Measurements from ENCODE around the gene SMYD3.
"Not testable (repeated sequence)": the region's sequence is repeated elsewhere in the genome, so short reads cannot be mapped to it uniquely, and the experiment has no call there.

SMYD3 gene

GRCh38 chr1:245740336-245740735 is 766.7 kb downstream of the SMYD3 start:
- H3K4me3 Mint-ChIP-seq; H3K4me1 Mint-ChIP-seq (ENCODE audit: low read depth); H3K36me3 Mint-ChIP-seq (ENCODE audit: low read depth); H3K27me3 Mint-ChIP-seq (ENCODE audit: low read depth); H3K27ac Mint-ChIP-seq; H3K9me3 Mint-ChIP-seq: not testable (repeated sequence)

DNA sequence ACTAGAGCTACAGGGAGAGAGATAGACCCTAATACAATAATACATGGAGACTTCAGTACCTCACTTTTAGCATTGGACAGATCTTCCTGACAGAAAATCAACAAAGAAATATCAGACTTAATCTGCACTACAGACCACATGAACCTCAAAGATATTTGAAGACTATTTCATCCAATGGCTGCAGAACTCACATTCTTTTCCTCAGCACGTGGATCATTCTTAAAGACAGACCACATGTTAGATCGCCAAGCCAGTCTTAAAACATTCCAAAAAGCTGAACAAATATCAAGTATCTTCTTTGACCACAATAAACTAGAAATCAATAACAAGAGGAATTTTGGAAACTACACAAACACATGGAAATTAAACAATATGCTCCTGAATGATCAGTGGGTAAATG is 776.3 kb downstream of the SMYD3 start:
- Mint-ChIP-seq H3K9me3 (peaks cover 13% of the 10 kb centered on the region), H3K4me3 (no peak overlapping the region), H3K36me3 (ENCODE audit: low read depth) (no peaks in the 10 kb centered on the region), H3K4me1 (ENCODE audit: low read depth) (no peaks in the 10 kb centered on the region), H3K27ac (no peak overlapping the region), H3K27me3 (ENCODE audit: low read depth) (no peaks in the 10 kb centered on the region)

- not testable (repeated sequence) for H3K27ac Mint-ChIP-seq; H3K4me1 Mint-ChIP-seq (ENCODE audit: low read depth); H3K36me3 Mint-ChIP-seq (ENCODE audit: low read depth); H3K4me3 Mint-ChIP-seq; H3K27me3 Mint-ChIP-seq (ENCODE audit: low read depth)
- peaks cover 18% of the 10 kb centered on the region for H3K9me3 Mint-ChIP-seq
Measured at GRCh38 chr1:245728035-245728434, 779.0 kb downstream of the SMYD3 start.

DNA sequence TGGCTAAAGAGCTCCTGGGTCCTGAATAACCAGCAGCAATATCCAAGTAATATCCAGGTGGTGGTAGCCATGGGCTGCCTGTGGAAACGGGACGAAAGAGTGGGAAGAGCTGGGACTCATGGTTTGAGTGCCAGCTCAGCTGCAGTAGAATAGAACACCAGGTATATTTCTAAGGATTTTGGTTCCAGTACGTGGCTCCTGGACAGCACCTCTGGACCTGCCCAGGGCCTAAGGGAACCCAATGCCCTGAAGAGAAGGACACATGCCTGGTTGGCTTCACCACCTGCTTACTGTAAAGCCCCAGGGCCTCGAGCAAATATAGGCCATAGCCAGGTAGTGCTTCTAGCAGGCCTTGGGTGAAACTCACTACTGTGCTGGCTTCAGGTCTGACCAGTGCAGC is 785.6 kb downstream of the SMYD3 start:
- no peaks in the 10 kb centered on the region for H3K27me3 Mint-ChIP-seq (ENCODE audit: low read depth)

GRCh38 chr1:245718951-245719350 is 788.1 kb downstream of the SMYD3 start:
- no peak overlapping the region for H3K4me3 Mint-ChIP-seq
- H3K27me3 Mint-ChIP-seq (ENCODE audit: low read depth), result no peaks in the 10 kb centered on the region
- no peaks in the 10 kb centered on the region for H3K4me1 Mint-ChIP-seq (ENCODE audit: low read depth)
- H3K36me3 Mint-ChIP-seq (ENCODE audit: low read depth), result no peaks in the 10 kb centered on the region
- H3K9me3 Mint-ChIP-seq, result peaks cover 4% of the 10 kb centered on the region
- H3K27ac Mint-ChIP-seq, result no peak overlapping the region

More for the DNA sequence above, 785.6 kb downstream of the SMYD3 start:
- Mint-ChIP-seq H3K36me3 (ENCODE audit: low read depth) (no peaks in the 10 kb centered on the region), H3K4me1 (ENCODE audit: low read depth) (no peaks in the 10 kb centered on the region), H3K4me3 (no peak overlapping the region), H3K9me3 (peaks cover 15% of the 10 kb centered on the region), H3K27ac (no peak overlapping the region)

DNA sequence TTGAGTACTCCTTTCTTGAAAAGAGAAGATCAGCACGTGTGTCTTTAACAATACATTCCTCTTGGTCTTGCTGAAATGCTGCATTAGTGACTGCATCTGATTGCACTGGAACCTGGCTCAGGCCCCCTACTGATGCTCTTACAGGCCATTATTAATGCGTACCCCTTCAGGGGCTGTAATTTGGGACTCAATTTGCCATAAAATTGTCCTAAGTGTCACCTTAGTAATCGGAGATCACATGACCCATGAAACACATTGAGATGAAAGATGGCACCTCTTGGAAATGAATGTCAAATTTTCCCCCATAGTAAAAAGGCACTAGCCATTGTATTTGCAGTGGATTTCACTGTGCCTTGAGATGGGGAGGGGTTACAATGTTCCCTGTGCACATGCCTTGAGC is 789.0 kb downstream of the SMYD3 start:
- Mint-ChIP-seq H3K4me3 (no peak overlapping the region), H3K27me3 (ENCODE audit: low read depth) (no peaks in the 10 kb centered on the region), H3K4me1 (ENCODE audit: low read depth) (no peaks in the 10 kb centered on the region), H3K36me3 (ENCODE audit: low read depth) (no peaks in the 10 kb centered on the region), H3K27ac (no peak overlapping the region), H3K9me3 (peaks cover 4% of the 10 kb centered on the region)

DNA sequence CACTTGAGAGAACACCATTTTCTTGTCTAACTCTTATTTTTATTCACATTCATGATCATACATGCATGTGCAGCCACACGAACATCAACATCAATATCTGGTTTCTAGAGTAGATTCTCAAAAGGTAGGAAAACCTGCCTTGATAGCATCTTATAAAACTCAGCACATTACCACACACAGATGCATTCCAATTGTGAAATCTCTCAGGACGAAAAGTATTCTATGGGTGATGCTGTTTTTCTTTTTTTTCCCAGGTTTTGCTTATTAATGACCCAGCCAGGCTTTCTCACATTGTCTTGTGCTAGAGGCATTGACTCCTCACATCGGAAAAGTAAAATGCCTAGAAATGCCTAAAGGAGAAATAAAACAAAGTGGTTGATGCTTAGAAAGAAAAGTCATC is 789.5 kb downstream of the SMYD3 start:
- Mint-ChIP-seq H3K4me3 (no peak overlapping the region), H3K27me3 (ENCODE audit: low read depth) (no peaks in the 10 kb centered on the region), H3K36me3 (ENCODE audit: low read depth) (no peaks in the 10 kb centered on the region), H3K9me3 (peaks cover 4% of the 10 kb centered on the region), H3K27ac (no peak overlapping the region), H3K4me1 (ENCODE audit: low read depth) (no peaks in the 10 kb centered on the region)

DNA sequence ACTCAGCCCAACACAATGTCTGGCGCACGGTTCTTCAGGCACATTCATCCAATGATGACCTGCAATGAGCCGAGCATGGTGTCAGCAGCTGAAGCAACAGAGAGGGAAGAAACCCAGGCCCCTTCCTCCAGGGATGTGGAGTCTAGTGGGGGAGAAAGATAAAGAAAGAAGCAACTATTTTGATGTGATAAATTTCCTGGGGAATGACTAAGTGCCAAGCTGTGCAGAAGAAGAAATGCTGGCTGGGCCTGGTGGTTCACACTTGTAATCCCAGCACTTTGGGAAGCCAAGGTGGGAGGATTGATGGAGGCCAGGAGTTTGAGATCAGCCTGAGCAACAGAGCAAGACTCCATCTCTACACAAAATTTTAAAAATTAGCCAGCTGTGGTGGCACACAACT is 790.5 kb downstream of the SMYD3 start:
- no peaks in the 10 kb centered on the region for H3K27me3 Mint-ChIP-seq (ENCODE audit: low read depth)
- H3K27ac Mint-ChIP-seq, result no peak overlapping the region

DNA sequence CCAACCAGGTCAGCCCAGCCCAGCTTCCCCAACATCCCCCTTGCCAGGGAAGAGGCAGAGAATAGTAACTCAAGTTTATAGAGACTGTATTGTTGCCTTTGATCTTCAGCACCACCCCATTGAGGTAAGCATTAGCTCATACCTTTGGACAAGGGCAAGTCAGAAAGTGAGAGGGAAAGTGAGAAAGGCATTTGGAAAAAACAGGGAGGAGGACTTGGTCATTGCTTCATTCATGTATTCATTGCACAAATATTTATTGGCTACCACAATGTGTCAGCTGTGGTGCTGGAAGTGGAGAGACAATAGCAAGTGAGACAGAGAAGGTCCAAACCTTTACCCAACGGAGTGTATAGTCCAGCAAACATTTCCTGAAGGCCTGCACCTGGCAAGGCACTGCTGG is 791.1 kb downstream of the SMYD3 start:
- Mint-ChIP-seq H3K27ac (no peak overlapping the region), H3K27me3 (ENCODE audit: low read depth) (no peaks in the 10 kb centered on the region), H3K4me3 (no peak overlapping the region), H3K36me3 (ENCODE audit: low read depth) (no peaks in the 10 kb centered on the region), H3K4me1 (ENCODE audit: low read depth) (no peaks in the 10 kb centered on the region), H3K9me3 (peaks cover 4% of the 10 kb centered on the region)

More for the DNA sequence above, 790.5 kb downstream of the SMYD3 start:
- Mint-ChIP-seq H3K36me3 (ENCODE audit: low read depth) (no peaks in the 10 kb centered on the region), H3K9me3 (peaks cover 4% of the 10 kb centered on the region), H3K4me1 (ENCODE audit: low read depth) (no peaks in the 10 kb centered on the region), H3K4me3 (no peak overlapping the region)

GRCh38 chr1:245715291-245715701 is 791.8 kb downstream of the SMYD3 start:
- no peak overlapping the region for H3K4me3 Mint-ChIP-seq
- no peaks in the 10 kb centered on the region for H3K4me1 Mint-ChIP-seq (ENCODE audit: low read depth)
- peaks cover 4% of the 10 kb centered on the region for H3K9me3 Mint-ChIP-seq
- no peak overlapping the region for H3K27ac Mint-ChIP-seq
- H3K27me3 Mint-ChIP-seq (ENCODE audit: low read depth), result no peaks in the 10 kb centered on the region
- no peaks in the 10 kb centered on the region for H3K36me3 Mint-ChIP-seq (ENCODE audit: low read depth)

DNA sequence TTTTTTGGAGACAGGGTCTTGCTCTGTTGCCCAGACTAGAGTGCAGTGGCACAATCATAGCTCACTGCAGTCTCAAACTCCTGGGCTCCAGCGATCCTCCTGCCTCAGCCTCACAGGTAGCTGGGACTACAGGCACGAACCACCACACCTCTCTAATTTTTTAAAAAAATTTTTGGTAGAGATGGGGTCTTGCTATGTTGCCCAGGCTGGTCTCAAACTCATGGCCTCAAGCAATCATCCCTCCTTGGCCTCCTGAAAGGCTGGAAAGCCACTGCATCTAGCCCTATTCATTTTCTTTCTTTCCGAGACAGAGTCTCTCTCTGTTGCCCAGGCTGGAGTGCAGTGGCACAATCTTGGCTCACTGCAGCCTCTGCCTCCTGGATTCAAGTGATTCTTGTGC is 793.1 kb downstream of the SMYD3 start:
- not testable (repeated sequence) for H3K27me3 Mint-ChIP-seq (ENCODE audit: low read depth); H3K36me3 Mint-ChIP-seq (ENCODE audit: low read depth); H3K4me3 Mint-ChIP-seq; H3K27ac Mint-ChIP-seq; H3K9me3 Mint-ChIP-seq; H3K4me1 Mint-ChIP-seq (ENCODE audit: low read depth)

GRCh38 chr1:245710961-245711903 is 795.8 kb downstream of the SMYD3 start:
- no peak overlapping the region for H3K27ac Mint-ChIP-seq
- no peaks in the 10 kb centered on the region for H3K27me3 Mint-ChIP-seq (ENCODE audit: low read depth)
- H3K4me1 Mint-ChIP-seq (ENCODE audit: low read depth), result no peaks in the 10 kb centered on the region
- H3K4me3 Mint-ChIP-seq, result no peak overlapping the region
- no peaks in the 10 kb centered on the region for H3K9me3 Mint-ChIP-seq
- no peaks in the 10 kb centered on the region for H3K36me3 Mint-ChIP-seq (ENCODE audit: low read depth)

- Mint-ChIP-seq H3K36me3 (ENCODE audit: low read depth) (no peaks in the 10 kb centered on the region), H3K27me3 (ENCODE audit: low read depth) (no peaks in the 10 kb centered on the region), H3K27ac (no peak overlapping the region), H3K4me3 (no peak overlapping the region), H3K4me1 (ENCODE audit: low read depth) (no peaks in the 10 kb centered on the region), H3K9me3 (no peaks in the 10 kb centered on the region)
Measured at GRCh38 chr1:245707941-245708340, 799.1 kb downstream of the SMYD3 start.

- Mint-ChIP-seq H3K4me1 (ENCODE audit: low read depth) (no peaks in the 10 kb centered on the region), H3K9me3 (no peaks in the 10 kb centered on the region), H3K27ac (no peak overlapping the region), H3K36me3 (ENCODE audit: low read depth) (no peaks in the 10 kb centered on the region), H3K4me3 (no peak overlapping the region), H3K27me3 (ENCODE audit: low read depth) (no peaks in the 10 kb centered on the region)
Measured at GRCh38 chr1:245704765-245705164, 802.3 kb downstream of the SMYD3 start.

DNA sequence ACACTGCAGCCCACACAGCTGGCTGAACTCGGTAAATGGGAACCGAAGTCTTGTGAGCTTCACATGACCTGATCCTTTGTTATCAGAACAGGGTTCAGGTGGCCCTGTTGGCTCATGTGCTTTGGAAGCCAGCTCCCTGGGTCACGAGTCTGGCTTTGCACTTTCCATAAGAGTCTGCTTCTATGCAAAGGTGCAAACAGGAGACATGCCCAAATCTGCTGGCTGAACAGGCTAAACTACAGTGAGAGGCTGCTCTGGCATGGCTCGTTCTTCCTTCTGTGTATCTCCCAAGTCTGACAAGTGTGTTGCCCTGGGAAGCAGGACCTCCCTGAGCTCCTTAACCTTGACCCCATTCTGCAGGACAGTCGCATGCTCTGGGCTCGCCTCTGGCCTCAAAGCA is 802.7 kb downstream of the SMYD3 start:
- H3K4me1 Mint-ChIP-seq (ENCODE audit: low read depth), result no peaks in the 10 kb centered on the region
- H3K36me3 Mint-ChIP-seq (ENCODE audit: low read depth), result no peaks in the 10 kb centered on the region
- no peak overlapping the region for H3K4me3 Mint-ChIP-seq
- no peaks in the 10 kb centered on the region for H3K27me3 Mint-ChIP-seq (ENCODE audit: low read depth)
- H3K9me3 Mint-ChIP-seq, result no peaks in the 10 kb centered on the region
- H3K27ac Mint-ChIP-seq, result no peak overlapping the region
